GM19043 (cell line): ENCODE results near the gene EXO1.
A peak's percentile ranks its signal among the peaks of the same experiment; 100 is the strongest.

Source experiments
- ATAC-seq: cut with Tn5 transposase; IDR thresholded peaks from one replicate; pipeline ENCODE4 v1.9.1; 2021; ENCODE audit warnings: low read depth; ENCODE audit not compliant: unreplicated experiment

Gene EXO1

DNA sequence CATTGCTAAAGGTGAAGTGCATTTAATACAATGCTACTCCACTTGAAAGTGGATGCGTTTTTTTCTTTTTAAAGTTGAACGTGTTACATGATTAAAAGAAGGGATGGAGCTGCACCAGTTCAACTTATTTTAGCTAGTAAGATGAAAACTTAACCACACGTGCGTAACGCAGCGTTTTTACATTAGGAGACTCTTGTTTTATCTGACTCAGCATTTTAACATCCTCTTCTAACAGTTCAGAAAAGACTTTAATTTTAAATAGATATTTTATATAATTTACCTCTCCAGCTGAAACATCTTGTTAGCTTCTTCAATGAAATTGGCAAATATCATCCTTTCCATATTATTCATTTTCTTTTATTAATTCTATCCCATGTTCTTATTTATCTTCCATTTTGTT lies 33.4 kb downstream of the EXO1 start:
- ATAC-seq: no peak

DNA sequence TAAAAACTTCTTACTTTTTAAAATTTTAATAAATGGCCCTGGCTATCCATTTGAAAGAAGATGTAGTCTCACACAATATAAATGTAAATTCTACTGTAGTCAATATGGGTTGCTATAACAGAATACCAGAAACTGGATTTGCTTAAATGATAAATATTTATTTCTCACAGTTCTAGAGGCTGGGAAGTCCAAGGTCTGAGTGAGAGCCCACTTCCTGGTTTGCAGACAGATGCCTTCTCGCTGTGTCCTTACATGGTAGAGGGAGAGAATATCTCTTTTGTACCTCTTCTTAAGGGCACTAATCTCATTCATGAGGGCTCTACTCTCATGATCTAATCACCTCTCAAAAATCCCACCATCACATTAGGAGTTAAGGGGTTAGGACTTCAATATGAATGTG lies 35.2 kb downstream of the EXO1 start:
- no peak for ATAC-seq

DNA sequence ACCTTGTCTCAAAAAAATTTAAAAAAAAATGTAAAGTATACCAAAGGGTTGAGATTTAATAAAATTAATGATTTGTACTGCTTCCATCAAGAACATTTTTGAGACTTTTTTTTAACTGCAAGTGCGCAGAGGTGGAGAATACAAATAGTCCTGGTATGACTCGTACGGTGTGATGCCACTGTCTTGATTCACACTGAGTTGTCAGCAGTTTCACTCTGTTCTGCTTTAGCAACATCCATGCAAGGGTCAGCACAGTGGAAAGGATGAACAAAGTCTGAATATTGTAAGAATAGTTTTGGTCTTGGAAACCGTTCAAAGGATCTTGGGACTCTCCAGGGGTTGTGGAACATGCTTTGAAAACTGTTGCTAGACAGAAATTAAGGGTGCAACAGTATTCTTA lies 40.2 kb downstream of the EXO1 start:
- ATAC-seq: no peak

DNA sequence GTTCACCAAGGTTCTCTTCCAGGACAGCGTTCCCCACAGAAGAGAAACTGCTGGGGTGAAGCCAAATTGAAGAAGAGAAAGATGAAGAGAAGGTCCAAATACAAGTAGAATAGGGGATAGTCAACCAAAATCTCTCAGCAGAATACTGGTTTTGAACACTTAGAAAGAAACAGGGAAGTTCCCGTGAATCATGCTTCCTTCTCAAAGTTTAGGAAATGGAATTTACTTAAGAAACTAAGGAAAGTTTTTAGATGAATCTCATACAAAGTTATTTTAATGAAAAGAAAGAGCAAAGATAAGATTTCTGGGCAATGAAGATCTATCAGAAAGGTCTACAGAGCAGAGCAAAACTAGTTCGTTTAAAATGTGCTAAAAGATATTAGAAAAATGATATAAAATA lies 43.3 kb downstream of the EXO1 start:
- ATAC-seq: no peak

DNA sequence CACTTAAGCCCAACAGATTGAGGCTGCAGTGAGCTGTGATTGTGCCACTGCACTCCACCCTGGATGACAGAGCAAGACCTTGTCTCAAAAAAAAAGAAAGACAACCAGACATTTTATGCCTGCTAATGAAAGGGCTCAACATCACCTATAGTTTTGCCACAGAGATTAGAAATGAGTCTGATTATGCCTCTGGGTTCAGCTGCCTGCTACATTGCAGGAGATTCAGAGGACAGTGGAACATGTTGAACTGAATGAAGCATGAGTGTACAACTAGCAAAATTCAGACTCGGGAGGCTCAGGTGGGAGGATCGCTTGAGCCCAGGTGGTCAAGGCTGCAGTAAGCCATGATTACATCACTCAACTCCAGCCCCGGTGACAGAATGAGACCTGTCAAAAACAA lies 46.0 kb downstream of the EXO1 start:
- no peak for ATAC-seq

DNA sequence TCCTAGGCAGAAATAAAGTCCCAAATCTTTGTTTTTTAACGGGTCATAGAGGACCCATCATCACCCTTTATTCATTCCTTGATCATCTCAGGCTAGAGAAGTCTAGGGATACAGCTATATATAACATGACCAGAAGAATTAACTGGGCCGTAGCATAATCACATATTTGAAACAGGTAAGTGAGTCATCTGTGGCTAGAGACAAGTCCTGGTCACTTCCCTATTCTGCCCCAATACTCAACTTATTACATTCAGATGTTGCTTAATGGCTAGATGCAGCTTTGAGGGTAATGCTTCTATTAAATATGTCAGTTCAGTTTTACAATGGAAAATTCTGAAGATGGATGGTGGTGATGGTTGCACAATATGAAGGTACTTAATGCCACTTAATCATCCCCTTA lies 47.0 kb downstream of the EXO1 start:
- peak; percentile 80 for ATAC-seq

DNA sequence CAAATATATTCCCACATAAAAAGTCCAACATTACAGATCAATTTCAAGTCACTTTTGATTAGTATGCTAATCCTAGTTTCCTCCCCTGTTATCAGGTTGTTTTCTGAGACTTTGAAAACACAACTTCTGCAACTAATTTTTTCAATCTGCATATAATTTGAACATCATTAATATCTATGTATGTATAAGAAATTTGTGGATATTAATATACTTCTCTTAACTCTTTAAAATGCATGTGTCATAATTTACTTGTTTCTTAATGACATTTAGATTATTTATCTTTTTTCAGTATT lies 48.6 kb downstream of the EXO1 start:
- ATAC-seq: no peak

DNA sequence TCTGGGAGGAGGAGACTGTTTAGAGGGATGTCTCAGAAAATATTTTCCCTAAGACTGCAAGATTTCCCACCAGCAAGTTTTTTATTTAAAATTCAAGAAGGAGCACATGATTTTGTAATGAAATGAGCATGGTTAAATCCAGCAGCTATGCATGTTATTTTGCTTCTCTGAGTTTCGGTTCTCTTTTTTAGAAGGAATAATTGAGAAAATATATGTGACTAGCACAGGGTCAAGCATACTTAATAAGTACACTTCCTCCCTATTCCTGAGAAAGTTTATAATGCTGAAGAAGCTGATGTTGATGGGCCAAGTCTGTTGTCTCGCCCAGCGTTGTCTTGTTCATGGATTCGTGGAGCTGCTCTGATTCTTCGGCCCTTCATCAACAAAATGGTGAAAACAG lies 51.2 kb downstream of the EXO1 start:
- no peak for ATAC-seq

DNA sequence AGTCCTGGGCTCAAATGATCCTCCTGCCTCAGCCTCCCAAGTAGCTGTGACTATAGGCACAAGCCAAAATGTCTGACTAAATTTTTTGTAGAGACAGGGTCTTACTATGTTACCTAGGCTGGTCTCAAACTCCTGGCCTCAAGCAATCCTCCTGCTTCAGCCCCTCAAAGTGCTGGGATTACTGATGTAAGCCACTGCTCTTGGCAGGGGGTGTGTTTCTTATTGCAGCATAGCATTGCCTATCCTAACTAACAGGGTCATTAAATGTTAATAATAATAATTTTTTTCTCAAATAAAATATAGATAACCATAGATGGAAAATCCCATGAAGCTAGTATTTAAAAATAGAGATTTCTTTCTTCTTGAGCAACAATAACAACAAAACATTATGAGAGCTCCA lies 52.4 kb downstream of the EXO1 start:
- ATAC-seq: no peak

DNA sequence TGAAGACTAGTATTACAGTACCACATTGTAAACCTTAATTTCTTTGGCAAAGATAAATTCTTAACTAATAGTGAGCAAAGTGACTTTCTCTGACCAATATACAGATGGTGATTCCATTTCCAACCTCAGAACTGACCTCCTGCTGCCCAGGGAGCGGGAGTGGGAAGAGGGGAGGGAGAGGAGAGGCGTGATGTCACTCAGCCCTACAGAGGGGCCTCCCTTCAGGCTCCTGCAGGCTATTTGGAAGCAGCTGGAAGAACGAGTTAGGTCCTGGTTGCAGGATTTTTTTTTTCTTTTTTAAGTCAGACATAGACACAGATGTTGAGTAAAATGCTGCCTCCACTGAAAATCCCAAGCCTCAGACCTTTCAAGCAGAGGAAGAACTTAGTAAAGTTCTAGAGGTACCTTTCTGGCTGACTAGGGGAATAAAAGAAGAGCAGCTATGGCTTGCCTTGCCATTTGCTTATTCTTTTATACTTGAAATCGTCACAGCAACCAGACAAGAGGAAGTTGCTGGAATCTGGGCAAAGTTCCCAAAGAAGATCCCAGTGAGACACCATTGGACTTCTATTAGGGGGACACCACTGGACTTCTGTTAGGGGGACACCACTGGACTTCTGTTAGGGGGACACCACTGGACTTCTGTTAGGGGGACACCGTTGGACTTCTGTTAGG lies 54.5 kb downstream of the EXO1 start:
- ATAC-seq: no peak

DNA sequence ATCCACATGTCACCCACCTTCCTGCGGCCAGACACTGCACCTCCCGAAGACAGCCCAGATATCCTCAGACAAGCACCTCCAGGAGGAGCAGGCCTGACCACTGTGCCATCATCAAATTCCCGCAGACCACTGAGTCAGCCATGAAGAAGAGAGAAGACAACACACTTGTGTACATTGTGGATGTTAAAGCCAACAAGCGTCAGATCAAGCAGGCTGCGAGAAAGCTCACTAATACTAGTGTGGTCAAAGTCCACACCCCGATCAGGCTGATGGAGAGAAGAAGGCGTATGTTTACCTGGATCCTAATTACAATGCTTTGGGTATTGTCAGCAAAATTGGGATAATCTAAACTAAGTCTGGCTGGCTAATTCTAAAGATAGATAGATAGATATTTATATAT lies 68.2 kb downstream of the EXO1 start:
- ATAC-seq: no peak

DNA sequence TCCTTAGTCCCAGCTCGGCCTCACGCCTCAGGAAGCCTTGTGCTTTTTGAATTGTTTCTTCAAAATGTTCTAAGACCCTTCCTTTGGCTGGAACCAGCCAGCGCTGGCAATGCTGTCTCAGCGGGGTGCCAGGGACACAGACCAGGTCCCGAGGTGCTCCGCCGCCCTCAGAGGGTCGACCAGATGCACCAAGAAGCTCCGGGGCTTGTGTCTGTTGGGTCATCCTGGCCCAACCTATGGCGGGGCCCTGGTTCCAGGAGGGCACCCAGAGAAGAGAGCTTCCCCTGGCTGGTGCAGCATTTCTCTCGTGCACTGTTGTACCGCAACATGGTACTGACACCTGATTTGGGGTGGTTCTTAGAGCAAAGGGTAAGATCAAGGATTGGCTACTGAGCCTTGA lies 69.5 kb downstream of the EXO1 start:
- ATAC-seq: no peak

DNA sequence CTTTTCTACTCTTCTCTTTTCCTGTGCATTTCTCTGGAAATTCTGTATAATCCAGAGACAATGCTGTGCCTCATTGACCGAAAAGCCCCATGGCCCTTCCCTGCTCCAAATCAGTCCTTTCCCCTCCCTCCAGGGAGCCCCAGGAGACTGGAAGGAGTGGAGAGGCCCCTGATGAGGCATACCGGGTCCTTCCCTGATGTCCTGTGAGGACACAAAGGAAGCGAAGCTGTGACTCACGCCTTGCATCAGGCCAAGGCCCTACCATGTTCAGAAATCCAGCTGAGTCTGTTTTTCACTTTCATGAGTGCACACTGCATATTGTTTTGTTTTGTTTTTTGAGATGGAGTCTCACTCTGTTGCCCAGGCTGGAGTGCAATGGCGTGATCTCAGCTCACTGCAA lies 70.9 kb downstream of the EXO1 start:
- ATAC-seq: no peak

DNA sequence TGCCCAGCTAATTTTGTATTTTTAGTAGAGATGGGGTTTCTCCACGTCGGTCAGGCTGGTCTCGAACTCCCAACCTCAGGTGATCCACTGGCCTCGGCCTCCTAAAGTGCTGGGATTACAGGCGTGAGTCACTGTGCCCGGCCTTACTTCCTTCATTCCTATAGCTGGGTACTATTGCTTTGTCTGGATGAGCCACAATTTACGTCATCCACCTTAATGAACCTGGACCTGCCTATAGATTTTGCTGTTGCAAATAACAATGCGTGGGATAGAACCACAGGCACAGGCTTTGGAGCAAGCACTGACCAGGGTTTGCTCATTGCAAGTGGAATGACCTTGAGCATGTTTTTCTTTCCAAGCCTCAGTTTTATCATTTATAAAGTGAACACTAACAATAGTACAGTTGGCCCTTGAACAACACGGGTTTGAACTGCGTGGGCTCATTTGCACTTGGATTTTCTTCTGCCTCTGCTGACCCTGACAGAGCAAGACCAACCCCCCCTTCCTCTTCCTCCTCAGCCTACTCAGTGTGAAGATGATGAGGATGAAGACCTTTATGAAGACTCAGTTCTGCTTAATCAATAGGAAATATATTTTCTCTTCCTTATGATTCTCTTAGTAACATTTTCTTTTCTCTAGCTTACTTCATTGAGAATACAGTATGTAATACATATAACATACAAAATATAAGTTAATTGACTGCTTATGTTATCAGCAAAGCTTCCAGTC lies 76.2 kb downstream of the EXO1 start:
- ATAC-seq: no peak

DNA sequence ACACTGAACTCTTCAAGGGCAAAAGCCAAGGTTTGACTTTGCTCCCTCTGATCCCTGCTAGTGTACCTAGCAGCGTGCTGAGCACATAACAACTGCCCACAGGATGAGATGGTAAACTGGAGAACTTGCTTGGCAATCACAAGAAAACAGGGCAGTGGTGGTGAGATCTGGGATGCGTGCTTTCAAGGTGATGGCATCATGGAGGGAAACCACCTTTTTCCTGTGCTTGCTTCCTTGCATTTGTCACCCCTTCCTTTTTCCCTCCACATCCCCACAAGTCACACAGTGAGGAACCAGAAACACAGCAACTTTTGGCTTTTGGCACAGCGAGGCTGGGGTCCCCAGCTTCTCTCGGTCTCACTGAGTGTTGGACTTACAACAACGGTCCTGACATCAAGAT lies 78.1 kb downstream of the EXO1 start:
- ATAC-seq: no peak

DNA sequence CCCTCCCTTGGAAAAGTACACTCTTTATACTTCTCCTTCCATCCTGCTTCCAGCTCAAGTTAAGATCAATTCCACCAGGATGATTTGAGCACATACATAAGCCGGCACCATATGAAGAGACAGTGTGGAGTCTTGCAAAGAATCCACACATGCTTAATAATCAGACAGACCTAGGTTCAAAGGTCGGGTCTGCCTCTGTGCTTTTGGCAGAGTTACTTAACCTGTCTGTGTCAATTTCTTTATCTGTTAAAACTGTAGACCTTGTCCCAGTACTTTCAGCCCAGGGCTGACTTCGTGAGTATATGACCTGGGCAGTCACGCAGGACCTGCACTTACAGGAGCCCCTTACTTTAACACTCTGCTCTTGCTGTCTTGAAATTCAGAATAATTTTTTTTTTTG lies 79.3 kb downstream of the EXO1 start:
- no peak for ATAC-seq

DNA sequence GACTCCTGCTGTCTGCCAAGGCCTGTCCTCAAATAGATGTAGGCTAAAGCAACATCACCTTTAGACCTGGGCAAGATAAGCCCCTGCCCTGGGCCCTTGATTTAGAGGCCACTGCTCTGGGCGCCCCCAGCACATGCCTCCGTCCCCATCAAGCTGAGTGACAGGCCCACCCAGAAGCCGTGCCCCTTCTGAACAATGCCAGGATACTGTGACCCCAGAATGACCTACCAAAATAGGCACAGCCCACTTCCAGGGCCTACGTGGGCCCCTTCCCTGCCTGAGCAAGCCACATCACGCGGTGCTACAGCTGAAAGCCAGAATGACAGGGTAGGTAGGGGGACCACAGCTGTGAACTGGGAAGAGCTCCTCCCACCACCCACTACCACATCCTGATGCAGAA lies 84.8 kb downstream of the EXO1 start:
- no peak for ATAC-seq

DNA sequence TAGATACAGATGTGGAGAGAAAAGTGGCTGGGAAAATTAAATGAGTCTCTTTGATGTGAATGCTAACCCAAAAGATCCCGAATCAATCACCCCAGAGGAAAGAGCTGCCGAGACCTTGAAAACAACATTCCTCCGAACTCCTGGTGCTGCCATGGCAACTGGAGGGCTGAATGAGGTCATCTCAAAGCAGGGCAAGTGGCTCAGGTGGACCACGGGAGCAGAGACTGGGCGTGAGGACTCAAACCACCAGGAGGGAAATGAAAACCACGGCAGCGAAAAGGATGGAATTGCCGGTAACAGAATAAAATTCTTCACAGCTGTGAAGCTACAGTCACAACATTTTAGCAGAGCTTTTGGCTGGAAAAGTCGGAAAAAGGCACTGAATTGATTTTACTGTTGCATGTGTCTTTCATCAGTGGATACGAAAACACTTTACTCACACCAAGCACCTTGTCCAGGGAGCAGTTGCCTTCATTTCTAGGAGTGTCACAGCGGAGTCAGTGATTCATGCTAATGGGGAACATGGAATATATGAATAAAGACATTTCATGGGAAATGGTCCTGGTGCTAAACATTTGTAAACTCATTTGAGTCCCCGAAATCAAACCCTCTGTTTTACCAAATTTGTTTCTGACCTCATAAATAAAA lies 86.3 kb downstream of the EXO1 start:
- no peak for ATAC-seq

DNA sequence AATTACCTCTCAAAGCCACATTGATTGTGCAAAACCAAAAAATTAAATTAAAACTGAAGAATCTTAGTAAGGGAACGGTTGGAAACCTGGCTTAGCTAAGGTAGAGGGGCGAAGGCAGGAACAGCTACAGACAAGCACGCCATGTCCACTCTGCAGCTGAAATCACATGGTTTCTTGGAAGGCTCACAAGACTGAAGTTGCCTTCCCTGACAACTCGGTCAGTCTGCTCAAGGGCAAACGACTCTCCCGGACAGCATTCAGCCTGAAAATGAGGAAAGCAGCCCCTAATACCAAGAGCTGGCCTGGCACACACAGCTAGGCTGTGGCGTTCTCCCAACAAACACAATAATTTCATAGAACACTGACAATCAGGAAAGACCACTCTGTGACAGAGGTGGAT lies 86.9 kb downstream of the EXO1 start:
- ATAC-seq: no peak
